Stimulated activated CD8-positive, alpha-beta memory T cell treated with anti-CD3 and anti-CD28 coated beads, Interleukin-15, amount 100 ng/mL, for 1 hour (primary cell): ENCODE results near the gene ESRRB.

Experiments
- DNase-seq: peaks from one replicate; pipeline ENCODE4 v3.0.0-alpha.2; 2020; ENCODE audit warnings: low read depth

ESRRB gene

GRCh38 chr14:76450476-76450875, 74.5 kb downstream of the ESRRB start:
- no peak for DNase-seq

DNA sequence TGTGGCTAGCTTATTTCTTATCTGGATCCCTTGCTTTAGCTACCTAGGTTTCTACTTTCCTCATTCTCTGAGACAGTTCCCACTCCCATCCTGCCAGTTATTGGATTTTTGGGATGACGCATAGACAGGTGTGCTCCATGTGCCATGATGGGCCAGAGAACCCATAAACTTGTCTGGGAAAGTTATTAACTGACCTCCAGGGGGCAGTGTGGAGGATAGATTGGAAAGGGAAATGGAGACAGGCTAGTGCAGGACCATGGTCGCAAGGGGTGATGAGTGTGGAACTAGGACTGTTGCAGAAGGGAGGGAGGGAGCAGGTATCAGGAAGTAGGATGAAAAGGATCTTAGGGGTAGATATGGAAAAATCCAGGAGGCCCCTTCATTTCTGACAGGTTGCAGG, 80.3 kb downstream of the ESRRB start:
- no peak for DNase-seq

DNA sequence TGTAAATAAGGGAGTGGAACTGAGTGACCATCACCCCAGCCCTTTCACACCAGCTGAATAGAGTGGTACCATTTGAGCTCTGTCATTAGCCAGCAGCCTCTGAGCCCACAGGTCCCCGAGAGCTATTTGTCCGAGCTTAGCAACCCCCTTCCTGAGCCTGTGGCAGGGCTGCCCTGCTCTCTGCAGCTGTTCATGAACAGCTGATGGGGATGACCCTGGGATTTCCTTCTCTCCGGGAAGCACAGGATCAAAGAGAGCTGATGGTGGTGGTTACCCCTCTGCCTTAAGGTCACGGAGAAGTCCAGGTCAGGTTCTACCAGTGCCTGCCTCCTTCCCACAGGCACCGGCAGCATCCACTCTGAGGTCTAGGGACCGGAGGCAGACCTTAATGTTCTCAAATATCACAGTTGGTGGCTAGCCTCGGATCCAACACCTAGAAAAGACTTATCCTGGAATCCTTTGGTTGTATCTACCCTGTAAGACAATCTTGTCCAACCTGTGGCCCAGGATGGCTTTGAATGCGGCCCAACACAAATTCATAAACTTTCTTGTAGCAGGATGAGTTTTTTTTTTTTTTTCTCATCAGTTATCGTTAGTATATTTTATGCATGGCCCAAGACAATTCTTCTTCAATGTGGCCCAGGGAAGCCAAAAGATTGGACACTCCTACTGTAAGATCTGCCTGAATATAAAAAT, 81.1 kb downstream of the ESRRB start:
- no peak for DNase-seq

- DNase-seq = no peak
Measured at GRCh38 chr14:76457841-76458240, 81.9 kb downstream of the ESRRB start.

GRCh38 chr14:76461886-76462285, 85.9 kb downstream of the ESRRB start:
- no peak for DNase-seq

GRCh38 chr14:76462330-76462729, 86.4 kb downstream of the ESRRB start:
- no peak for DNase-seq

DNA sequence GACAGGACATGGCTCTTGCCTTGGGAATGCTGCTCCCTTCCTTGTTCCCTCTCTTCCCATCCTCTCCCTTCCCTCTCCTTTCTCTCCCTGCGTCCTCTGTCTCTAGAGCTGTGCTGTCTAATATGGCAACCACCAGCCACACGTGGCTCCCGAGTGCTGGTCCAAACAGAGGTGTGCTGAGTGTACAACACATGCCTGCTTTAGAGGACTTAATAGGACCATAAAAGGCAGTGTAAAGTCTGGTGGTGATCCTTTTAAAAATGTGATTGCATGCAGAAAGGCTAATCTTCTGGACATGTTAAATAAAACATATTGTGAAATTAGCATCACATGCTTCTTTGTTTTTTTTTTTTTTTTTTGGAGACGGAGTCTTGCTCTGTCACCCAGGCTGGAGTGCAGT, 87.2 kb downstream of the ESRRB start:
- no peak for DNase-seq

DNA sequence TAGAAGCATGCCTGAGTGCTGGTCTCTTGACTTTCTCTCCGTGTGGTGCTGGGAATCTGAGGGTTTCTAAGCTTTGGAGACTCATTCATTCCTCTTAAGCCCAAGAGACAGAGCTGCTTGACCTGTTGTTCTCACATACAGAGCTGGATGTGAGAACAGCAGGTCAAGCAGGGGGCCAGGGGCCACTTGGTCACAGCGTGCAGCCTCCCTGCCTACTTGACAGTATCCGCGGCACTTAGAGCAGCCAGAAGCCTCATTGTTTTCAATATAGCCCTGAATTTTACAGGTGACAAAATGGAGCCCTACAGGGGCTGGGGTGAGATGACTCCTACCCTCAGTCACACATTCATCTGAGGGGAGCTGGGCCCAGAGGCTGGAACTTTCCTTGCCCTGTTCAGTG, 88.9 kb downstream of the ESRRB start:
- no peak for DNase-seq

- DNase-seq = no peak
Measured at GRCh38 chr14:76465664-76466063, 89.7 kb downstream of the ESRRB start.

DNA sequence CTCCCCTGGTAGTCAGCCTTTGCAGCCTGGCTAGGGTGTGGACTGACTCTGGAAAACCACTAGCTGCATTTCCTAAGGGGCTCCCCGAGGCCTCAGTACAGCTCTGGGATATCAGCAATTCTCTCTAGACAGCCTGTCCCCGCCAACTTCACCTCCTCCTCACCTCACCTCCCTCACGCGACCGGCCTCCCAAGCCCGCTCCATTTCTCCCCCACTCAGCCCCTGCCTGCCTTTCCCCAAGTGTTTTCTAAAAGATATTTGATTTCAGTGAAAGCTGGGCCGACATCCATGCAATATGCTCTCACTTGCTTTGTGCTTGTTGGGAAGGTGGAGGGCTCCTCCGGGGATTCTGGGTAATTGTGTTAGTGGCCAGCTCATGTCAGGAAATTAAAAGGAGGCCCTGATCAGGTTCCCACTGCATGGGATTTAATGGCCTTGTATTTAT, 91.8 kb downstream of the ESRRB start:
- no peak for DNase-seq

- no peak for DNase-seq
Measured at GRCh38 chr14:76472199-76472723, 96.3 kb downstream of the ESRRB start.

GRCh38 chr14:76473481-76474263, 97.7 kb downstream of the ESRRB start:
- no peak for DNase-seq

DNA sequence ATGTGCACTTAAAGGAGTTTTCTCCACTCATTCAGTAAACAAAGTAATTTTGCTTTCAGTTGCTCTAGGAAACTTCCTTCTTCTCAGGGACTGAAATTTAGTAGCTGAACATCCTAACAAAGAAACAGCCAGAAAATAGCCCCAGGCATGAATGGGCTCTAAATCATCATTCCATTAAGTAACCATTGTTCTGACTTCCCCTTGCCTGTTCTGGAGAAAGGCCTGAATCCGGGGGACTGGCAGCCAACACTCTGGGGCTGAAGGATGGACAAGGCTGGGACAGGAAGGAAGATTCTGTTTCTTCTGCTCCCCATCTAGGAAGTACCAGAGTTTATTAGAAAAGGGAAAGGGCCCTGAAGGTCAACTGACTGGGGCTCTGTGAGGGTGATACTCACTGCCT, 104.5 kb downstream of the ESRRB start:
- DNase-seq = no peak

- no peak for DNase-seq
Measured at GRCh38 chr14:76484355-76484754, 108.4 kb downstream of the ESRRB start.

- DNase-seq = no peak
Measured at GRCh38 chr14:76486251-76486743, 110.4 kb downstream of the ESRRB start.

GRCh38 chr14:76488551-76488950, 112.6 kb downstream of the ESRRB start:
- DNase-seq = no peak

DNA sequence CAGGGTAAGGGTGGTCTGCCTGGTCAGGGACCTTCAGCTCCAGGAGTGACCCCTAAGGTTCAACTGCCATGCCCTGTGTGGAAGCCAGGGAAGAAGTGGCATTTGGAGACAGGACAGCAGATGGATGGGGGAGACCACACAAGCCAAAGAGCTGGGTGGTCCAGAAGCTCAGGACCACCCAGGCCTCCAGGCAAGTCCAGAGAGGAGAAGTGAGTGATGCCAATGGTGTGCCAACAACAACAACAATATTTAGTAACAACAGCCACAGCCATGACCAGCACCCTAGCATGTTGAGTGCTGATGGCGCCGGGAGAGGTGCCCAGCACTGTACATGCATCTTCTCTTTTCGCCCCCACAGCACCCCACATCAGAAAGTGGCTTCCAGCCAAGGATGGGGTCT, 113.7 kb downstream of the ESRRB start:
- DNase-seq = no peak

DNA sequence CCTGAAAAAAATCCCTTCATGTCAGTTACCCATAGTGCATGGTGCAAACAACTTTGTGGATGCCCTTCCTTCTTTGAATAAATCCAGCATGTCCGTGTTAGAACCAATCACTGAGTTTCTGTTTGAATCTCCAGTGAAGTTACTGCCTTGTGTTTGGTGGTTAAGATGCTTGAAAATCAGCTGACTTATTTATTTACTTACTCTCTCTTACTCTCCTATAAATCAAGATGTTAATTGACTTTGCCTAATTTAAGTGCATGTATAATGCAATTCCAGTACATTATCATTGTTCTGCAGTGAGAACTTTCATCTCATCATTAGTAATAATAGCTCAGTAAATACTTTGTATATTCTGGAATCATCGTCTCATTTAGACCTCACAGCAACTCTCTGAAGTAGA, 114.2 kb downstream of the ESRRB start:
- no peak for DNase-seq

DNA sequence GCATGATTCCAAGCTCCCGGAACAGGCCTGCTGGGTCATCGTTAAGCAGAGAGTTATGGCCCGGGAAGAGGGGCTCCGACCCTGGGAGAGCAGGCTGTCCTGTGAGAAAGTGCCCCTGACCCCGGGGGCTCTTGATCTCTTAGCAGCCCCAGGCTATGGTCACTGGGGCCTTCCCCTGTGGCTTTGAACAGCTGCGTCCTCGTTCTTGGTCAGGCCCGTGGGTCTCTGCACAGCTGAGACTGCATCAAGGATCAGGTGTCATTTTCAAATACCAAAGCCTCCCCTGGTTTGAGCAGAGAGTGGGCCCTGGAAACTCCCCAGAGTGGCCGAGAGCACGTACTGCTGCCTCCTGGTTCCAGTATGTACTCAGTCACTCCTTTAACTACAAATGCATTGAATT, 114.8 kb downstream of the ESRRB start:
- no peak for DNase-seq

- DNase-seq = no peak
Measured at GRCh38 chr14:76491172-76491930, 115.4 kb downstream of the ESRRB start.

- no peak for DNase-seq
Measured at GRCh38 chr14:76495983-76496382, 120.0 kb downstream of the ESRRB start.

DNA sequence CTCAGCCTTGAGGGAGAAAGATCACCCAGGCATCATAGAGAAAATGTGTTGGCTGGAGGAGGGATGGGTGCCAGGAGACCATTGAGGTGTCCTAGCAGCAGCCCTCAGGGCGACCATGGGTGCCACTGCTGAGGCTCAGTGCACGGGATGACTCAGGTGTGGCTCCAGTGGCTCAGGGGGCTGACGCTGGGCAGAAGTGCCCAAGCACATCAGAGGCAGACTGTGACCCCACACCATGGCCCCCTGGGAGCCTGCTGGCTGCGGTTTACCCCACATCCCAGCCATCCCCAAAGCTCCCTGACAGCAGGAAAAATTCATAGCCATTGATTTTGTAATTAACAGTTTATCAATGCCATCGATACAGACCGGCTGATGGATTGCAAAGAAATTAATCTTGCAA, 120.7 kb downstream of the ESRRB start:
- DNase-seq = no peak
